GM12864 (cell line): ENCODE data around the gene CYFIP2.

Experiments
- DNase-seq: peaks from one replicate; pipeline ENCODE4 v3.0.0-alpha.2; 2011; ENCODE audit warnings: low read depth
- H3K4me3 ChIP-seq: 2 replicates; pipeline ENCODE4 v1.5.1; 2011; ENCODE audit warnings: mild to moderate bottlenecking, low read depth, low read length, control low read depth
- CTCF ChIP-seq: IDR thresholded peaks from 2 replicates; pipeline ENCODE4 v1.5.1; 2011; ENCODE audit warnings: low read depth, mild to moderate bottlenecking, moderate library complexity, low read length, control low read depth, inconsistent platforms; ENCODE audit errors: missing control alignments

Gene CYFIP2

GRCh38 chr5:157356576-157356975 lies 90.7 kb downstream of the CYFIP2 start:
- H3K4me3 ChIP-seq = no peak overlapping the region
- no peak for DNase-seq
- no peak for TF ChIP-seq CTCF

DNA sequence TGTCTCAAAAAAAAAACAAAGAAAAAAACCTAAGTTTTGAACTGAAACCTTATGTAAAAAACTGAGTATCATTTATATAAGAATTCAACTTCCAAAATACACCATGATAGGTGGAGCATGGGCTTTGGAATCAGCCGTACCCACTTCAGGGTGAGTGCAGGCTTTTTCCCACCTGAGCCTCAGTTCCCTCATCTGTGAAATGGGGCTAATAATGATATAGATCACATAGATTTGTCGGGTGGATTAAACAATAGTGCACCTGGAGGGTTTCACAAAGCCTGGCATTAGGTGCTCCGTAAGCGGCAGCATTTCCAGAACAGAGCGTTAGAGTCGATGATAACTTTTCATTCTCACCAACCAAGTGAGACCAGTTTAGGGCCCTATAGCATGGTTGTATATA lies 91.9 kb downstream of the CYFIP2 start:
- TF ChIP-seq CTCF = no peak
- no peak overlapping the region for H3K4me3 ChIP-seq
- no peak for DNase-seq

- no peak for DNase-seq
Measured at GRCh38 chr5:157358871-157359270, 92.9 kb downstream of the CYFIP2 start.

DNA sequence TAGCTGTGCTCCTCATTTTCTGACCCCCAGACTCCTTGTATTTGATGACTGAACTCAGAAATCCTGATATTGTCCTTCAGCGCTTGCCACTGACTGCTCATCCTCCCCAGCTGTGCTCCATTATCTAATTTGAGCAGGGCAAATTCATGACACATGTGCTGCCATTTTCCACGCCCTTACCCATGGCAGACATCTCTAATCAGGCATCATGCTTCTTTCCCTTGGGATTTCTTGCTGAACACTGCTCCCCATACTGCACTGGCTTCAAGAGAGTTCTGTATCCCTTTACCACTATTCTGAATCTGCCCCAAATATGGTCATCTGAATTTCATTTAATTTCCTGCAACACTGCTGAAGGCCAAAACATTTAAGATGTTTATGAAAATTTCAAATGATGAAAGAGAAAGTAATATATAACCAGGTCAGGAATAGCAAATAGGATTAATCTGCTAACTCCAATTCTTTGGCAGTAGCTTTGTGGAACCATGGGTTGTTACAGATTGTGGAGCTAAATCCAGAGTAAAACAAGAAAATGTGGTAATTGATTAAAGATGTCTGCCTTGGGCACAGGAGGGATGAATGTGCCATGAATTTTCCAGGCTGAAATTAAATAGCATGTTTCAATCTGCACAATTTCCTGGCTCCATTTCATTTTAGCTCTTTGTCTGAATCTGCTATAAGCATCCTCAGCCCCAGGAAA lies 93.6 kb downstream of the CYFIP2 start:
- TF ChIP-seq CTCF = no peak
- DNase-seq = no peak
- no peak overlapping the region for H3K4me3 ChIP-seq

More at GRCh38 chr5:157358871-157359270, 92.9 kb downstream of the CYFIP2 start:
- no peak for TF ChIP-seq CTCF
- no peak overlapping the region for H3K4me3 ChIP-seq

DNA sequence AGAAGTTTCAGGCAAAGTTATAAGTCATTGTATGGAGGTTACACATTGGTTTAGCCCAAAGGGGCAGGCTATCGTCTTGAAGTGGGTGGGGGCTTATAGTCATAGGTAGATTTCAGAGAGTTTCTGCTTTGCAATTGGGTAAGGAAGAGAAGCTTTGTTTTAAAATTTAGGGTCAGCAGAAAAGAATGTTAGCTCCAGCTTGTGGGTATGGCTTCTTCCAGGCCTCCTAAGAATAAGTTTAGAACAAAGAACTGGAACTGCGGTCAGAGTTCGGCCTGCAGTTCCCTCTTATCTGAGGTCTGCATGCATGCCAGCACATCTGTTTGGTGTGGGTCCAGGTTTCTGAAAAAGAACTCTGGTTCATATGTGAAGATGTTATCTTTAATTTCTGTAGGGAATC lies 96.1 kb downstream of the CYFIP2 start:
- TF ChIP-seq CTCF = no peak
- DNase-seq = no peak

DNA sequence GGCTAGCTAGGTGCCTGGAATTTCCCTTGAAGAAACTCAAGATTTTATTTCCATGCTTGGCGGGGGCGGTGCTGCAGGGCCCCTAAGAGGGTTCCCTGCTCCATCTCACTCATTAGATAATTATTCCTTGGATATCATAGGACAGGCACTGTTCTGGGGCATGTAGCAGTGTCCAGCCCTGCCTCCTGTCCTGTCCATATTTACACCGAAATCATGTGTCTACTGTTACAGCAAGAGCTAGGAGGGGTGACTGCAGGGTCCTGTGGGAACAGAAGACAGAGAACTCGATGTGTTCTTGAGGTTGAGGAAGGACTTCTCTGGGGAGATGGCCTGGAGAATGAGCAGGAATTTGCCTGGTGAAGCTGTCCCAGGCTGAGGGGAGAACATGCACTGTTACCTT lies 96.6 kb downstream of the CYFIP2 start:
- TF ChIP-seq CTCF = no peak
- DNase-seq = no peak
- H3K4me3 ChIP-seq = no peak overlapping the region

More for the DNA sequence above, 96.1 kb downstream of the CYFIP2 start:
- no peak overlapping the region for H3K4me3 ChIP-seq

- H3K4me3 ChIP-seq = no peak overlapping the region
- no peak for DNase-seq
- no peak for TF ChIP-seq CTCF
Measured at GRCh38 chr5:157362982-157363381, 97.1 kb downstream of the CYFIP2 start.
